SK-MEL-5 (cell line): ENCODE measurements around the gene MIGA1. TPM values are rescaled to one million over a fixed set of nuclear protein-coding genes. Genes with fewer than 3 reads are reported as not detected.

Experiments used
- DNase-seq: peaks from one replicate; pipeline ENCODE4 v3.0.0-alpha.2; 2016; ENCODE audit warnings: low read depth, low spot score
- in situ Hi-C: cut with HindIII; loops from 2 replicates; pipeline ENCODE4 v1.10.0; 2016; ENCODE audit warnings: low sequenced_read_pairs, high pct_unique_total_duplicates, low pct_unique_long_range_greater_than_20kb
- total RNA-seq: library from RNA; depleted of rRNA; stranded (reverse); fragments of >200 nt; shearing (Covaris generic); gene quantifications from 2 replicates; pipeline ENCODE4 v1.2.3, GENCODE V29; 2014

Gene MIGA1
- total RNA-seq, 1 experiment from 2014 or later, result 14.4 TPM

GRCh38 chr1:77831566-77831965 lies 52.1 kb downstream of the MIGA1 start:
- in situ Hi-C loops, result no loop called here
- DNase-seq, result no peak

GRCh38 chr1:77831976-77832711 lies 52.7 kb downstream of the MIGA1 start:
- peak; percentile 13 for DNase-seq
- in situ Hi-C loops, result no loop called here

DNA sequence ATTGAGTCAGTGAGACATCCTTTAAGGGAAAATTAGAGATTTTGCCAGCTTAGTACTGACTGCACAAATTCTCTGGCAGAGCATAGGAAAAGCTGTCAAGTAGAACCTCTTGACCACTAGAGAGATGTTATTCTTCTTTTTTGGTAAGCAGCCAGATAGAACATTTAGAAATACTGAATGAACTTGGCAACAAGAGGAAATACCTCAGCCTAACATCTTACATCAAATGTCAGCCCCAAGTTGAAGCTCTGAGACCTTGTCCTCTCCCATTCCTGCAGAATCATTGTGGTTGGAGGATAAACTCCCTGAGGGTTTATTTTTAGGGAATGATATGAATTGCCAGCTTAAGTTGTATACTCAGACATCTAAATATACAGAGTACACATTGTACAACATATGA lies 53.5 kb downstream of the MIGA1 start:
- DNase-seq, result peak; percentile 61
- in situ Hi-C loops, result no loop called here

- in situ Hi-C loops, result no loop called here
Observed at GRCh38 chr1:77833521-77834100, 54.2 kb downstream of the MIGA1 start.

GRCh38 chr1:77834771-77835334 lies 55.4 kb downstream of the MIGA1 start:
- no peak for DNase-seq
- in situ Hi-C loops, result no loop called here

More at GRCh38 chr1:77833521-77834100, 54.2 kb downstream of the MIGA1 start:
- DNase-seq, result no peak

GRCh38 chr1:77841574-77841973 lies 62.1 kb downstream of the MIGA1 start:
- in situ Hi-C loops, result no loop called here

GRCh38 chr1:77845951-77846350 lies 66.5 kb downstream of the MIGA1 start:
- in situ Hi-C loops, result no loop called here

More at GRCh38 chr1:77841574-77841973, 62.1 kb downstream of the MIGA1 start:
- DNase-seq, result no peak

DNA sequence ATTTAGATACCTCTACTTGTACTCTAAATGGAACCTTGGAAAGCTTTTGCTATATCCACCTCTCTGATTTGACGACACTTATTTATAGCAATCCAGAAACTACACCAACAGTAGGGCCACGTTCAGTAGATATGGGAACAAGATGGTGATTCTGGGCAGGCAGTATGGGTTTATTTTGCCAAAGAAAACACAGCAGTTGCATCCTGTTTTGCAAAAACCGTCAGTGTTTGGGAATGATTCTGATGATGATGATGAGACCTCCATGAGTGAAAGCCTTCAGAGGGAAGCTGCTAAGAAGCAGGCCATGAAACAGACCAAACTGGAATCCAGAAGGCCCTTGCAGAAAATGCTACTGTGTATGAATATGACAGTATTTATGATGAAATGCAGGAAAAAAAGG lies 67.5 kb downstream of the MIGA1 start:
- in situ Hi-C loops, result no loop called here
- DNase-seq, result no peak

More at GRCh38 chr1:77845951-77846350, 66.5 kb downstream of the MIGA1 start:
- DNase-seq, result no peak

DNA sequence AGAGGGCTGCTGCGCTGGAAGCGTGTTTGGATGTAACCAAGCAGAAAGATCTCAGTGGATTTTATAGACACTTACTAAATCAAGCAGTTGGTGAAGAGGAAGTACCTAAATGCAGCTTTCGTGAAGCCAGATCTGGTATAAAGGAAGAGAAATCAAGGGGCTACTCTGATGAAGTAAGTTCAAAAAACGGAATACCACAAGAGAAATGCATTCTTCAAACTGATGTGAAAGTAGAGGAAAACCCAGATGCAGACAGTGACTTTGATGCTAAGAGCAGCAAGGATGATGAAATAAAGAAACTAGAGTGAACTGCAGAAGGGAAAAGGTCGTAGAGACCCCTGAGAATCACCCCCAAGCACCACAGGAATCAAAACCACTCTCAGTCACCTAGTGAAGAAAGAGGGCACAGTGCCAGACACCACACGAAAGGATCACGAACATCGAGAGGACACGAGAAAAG lies 68.2 kb downstream of the MIGA1 start:
- in situ Hi-C loops, result no loop called here
- DNase-seq, result no peak

- DNase-seq, result no peak
- in situ Hi-C loops, result no loop called here
Observed at GRCh38 chr1:77850082-77850481, 70.6 kb downstream of the MIGA1 start.

DNA sequence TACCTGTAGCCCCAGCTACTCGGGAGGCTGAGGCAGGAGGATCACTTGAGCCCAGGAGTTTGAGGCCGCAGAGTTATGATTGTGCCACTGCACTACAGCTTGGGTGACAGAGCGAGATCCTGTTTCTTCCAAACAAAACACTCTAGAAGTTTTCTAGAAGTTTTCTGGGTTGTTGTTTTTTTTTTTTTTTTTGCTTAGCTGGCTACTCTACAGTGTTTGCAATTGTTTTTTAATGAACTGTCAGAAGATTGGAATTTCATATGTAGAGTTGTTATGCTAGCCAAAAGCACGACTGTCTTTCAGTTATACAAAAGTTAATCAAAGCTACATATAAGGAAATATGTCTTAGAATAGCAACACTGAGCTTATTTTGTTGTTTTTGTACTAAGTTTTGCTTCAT lies 78.1 kb downstream of the MIGA1 start:
- DNase-seq, result no peak
- in situ Hi-C loops, result no loop called here

DNA sequence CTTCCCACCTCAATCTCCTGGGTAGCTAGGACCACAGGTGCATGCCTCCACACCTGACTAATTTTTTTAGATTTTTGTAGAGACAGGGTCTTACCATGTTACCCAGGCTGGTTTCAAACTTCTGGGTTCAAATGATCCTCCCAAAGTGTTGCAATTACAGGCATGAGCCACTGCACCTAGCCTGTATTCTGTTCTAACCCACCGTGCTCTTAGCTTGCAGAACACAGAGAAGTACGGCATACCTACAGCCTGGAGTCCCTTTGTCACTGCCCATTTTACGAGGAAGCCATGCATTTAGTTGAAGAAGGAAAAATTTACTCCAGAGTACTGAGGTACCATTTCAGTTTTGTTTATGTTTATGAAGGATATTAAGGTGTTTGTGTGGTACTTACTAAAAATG lies 79.3 kb downstream of the MIGA1 start:
- in situ Hi-C loops, result no loop called here
- no peak for DNase-seq

GRCh38 chr1:77859248-77859647 lies 79.8 kb downstream of the MIGA1 start:
- in situ Hi-C loops, result no loop called here
- DNase-seq, result no peak

DNA sequence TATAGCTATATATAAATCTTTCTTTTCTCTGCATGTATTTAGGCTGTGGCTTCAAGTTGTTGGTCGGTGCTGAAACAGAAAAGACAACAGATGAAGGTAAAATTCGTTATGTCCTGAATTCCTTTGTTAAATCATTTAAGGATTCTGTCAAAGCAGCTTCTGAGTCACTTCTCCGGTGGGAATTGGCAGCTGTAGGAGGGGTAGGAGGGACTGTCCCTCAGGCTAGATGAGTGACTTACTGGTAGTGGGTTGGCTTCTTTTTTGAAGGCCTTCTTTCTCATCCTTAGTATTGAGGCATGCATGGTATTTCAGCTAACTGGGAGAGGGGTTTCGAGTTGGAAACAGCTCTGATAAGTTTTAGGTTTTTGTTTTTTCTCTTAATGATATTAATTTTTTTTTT lies 86.8 kb downstream of the MIGA1 start:
- in situ Hi-C loops, result no loop called here
- no peak for DNase-seq

DNA sequence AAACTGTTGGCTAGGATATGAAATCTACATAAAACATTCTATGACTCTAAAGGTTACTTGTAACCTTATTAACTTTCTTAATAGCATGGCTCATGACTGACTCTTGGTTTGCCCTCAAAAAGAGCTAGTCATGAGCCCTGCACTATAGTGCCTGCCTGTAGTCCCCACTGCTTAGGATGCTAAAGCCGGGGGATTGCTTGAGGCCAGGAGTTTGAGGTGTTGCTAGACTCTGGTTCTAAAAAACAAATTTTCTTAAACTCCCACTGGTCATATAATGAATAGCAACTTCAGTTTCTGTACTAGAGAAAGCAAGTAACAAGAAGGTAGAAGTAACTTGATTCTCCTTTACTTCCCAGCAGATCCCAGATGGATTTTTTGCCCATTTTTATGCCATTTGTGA lies 93.2 kb downstream of the MIGA1 start:
- DNase-seq, result no peak
- in situ Hi-C loops, result no loop called here

- no peak for DNase-seq
- in situ Hi-C loops, result no loop called here
Observed at GRCh38 chr1:77873461-77873860, 94.0 kb downstream of the MIGA1 start.

DNA sequence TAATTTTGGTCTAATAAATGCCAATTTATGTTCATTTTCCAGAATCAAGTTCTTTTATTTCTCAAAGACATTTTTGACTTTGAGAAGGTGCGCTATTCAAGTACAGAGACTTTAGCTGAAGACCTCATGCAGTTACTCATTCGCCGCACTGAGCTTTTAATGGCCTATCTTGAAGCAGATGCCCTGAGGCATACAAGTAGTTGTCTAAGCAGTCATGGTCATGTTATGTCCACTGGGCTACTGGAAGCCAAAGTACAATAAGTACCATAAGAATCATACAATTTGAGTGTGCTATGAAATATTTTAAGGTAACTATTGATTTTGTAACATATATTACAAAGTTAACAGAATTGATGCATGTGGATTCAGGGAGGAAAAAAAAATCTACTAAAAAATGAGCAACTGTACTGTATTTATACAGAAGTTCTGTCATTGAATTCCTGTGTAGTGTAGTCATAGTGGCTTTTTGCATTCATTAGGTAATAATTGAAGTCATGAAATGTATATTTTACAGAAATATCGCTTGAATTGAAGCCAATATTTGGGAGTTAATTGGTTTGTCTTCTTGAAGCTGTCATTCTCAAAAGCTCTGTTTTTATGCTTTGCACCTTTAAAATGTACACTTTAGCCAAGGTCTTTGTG lies 95.5 kb downstream of the MIGA1 start:
- DNase-seq, result peak; percentile 22
- in situ Hi-C loops, result no loop called here

- DNase-seq, result no peak
- in situ Hi-C loops, result no loop called here
Observed at GRCh38 chr1:77876884-77877283, 97.4 kb downstream of the MIGA1 start.
